IMR-90 (cell line): ENCODE results near the gene CAMTA1. TPM values are rescaled to one million over a fixed set of nuclear protein-coding genes. Genes with fewer than 3 reads are reported as not detected.

Source experiments
- ATAC-seq: fragments of 200-7000 bp; cut with Tn5 transposase; 2 replicates; pipeline ENCODE4 v1.9.1; 2020; ENCODE audit warnings: low read depth, mild to moderate bottlenecking, moderate library complexity
- BruUV-seq: library from RNA; stranded (reverse); fragments of 400-500 nt; replicated peaks from 2 replicates; lab custom pipeline; 2021; lab: Mats Ljungman, UMichigan
- CTCF ChIA-PET: fragments of 300-600 bp; formaldehyde crosslinking; extraction: SDS; loops from one replicate; lab custom pipeline; 2021; ENCODE audit warnings: antibody characterized with exemption; lab: Yijun Ruan, JAX
- POLR2A ChIA-PET: fragments of 300-600 bp; sonication (Branson Sonifier 250); formaldehyde crosslinking; loops from one replicate; lab custom pipeline; 2022; ENCODE audit warnings: antibody characterized with exemption; ENCODE audit not compliant: unreplicated experiment; lab: Charles Lee
- DNase-seq: peaks from one replicate; pipeline ENCODE4 v3.0.0; 2013
- H2AFZ ChIP-seq: replicated peaks from 2 replicates; pipeline ENCODE3; 2013; ENCODE audit warnings: low read length, mild to moderate bottlenecking; ENCODE audit not compliant: poor library complexity
- H2AK5ac ChIP-seq: 2 replicates; pipeline ENCODE4 v1.6.1; 2013; ENCODE audit warnings: low read depth, low read length, inconsistent platforms
- H2AK9ac ChIP-seq: replicated peaks from 2 replicates; pipeline ENCODE3; 2013; ENCODE audit warnings: mild to moderate bottlenecking, low read depth, low read length, moderate library complexity; ENCODE audit not compliant: poor library complexity
- H2BK120ac ChIP-seq: 2 replicates; pipeline ENCODE4 v1.6.1; 2013; ENCODE audit warnings: low read depth, low read length, inconsistent platforms
- H2BK15ac ChIP-seq: 3 replicates; pipeline ENCODE4 v1.6.1; 2013; ENCODE audit warnings: low read depth, low read length, inconsistent platforms
- H2BK20ac ChIP-seq: 2 replicates; pipeline ENCODE4 v1.6.1; 2013; ENCODE audit warnings: low read depth, mild to moderate bottlenecking, inconsistent platforms, low read length, moderate library complexity
- H2BK5ac ChIP-seq: 2 replicates; pipeline ENCODE4 v1.6.1; 2013; ENCODE audit warnings: mild to moderate bottlenecking, low read depth, low read length, inconsistent platforms; ENCODE audit not compliant: poor library complexity, severe bottlenecking
- H3K14ac ChIP-seq: replicated peaks from 2 replicates; pipeline ENCODE4 v1.6.1; 2013; ENCODE audit warnings: low read depth, low read length, inconsistent platforms
- H3K18ac ChIP-seq: 2 replicates; pipeline ENCODE4 v1.6.1; 2013; ENCODE audit warnings: low read depth, low read length, control low read depth
- H3K23ac ChIP-seq: 2 replicates; pipeline ENCODE4 v1.6.1; 2013; ENCODE audit warnings: low read depth, low read length, inconsistent platforms
- H3K27ac ChIP-seq: 2 replicates; pipeline ENCODE4 v1.5.1; 2013; ENCODE audit warnings: mild to moderate bottlenecking, control low read depth, low read length; ENCODE audit not compliant: insufficient read depth
- H3K27me3 ChIP-seq: 2 replicates; pipeline ENCODE4 v1.6.1; 2013; ENCODE audit warnings: low read length; ENCODE audit not compliant: control insufficient read depth, insufficient read depth
- H3K36me3 ChIP-seq: 2 replicates; pipeline ENCODE4 v1.6.1; 2013; ENCODE audit warnings: low read length, mixed read lengths; ENCODE audit not compliant: control insufficient read depth, insufficient read depth
- H3K4ac ChIP-seq: 2 replicates; pipeline ENCODE4 v1.6.1; 2013; ENCODE audit warnings: low read depth, low read length, inconsistent platforms
- H3K4me1 ChIP-seq: 2 replicates; pipeline ENCODE4 v1.6.1; 2013; ENCODE audit warnings: low read length, mixed read lengths; ENCODE audit not compliant: control insufficient read depth, insufficient read depth
- H3K4me2 ChIP-seq: 2 replicates; pipeline ENCODE4 v1.6.1; 2013; ENCODE audit warnings: low read depth, mild to moderate bottlenecking, control low read depth, low read length, moderate library complexity
- H3K4me3 ChIP-seq: 2 replicates; pipeline ENCODE4 v1.5.1; 2013; ENCODE audit warnings: low read depth, mild to moderate bottlenecking, control low read depth, low read length, moderate library complexity; ENCODE audit not compliant: insufficient read depth
- H3K56ac ChIP-seq: 2 replicates; pipeline ENCODE4 v1.6.1; 2013; ENCODE audit warnings: low read length, inconsistent platforms; ENCODE audit not compliant: insufficient read depth; ENCODE audit errors: extremely low read depth
- H3K79me1 ChIP-seq, 2 experiments: 2 replicates each; pipeline ENCODE4 v1.6.1; 2013; ENCODE audit warnings: low read length in 2 of 2, inconsistent platforms in 1 of 2, low read depth in 1 of 2
- H3K9ac ChIP-seq: 2 replicates; pipeline ENCODE4 v1.6.1; 2013; ENCODE audit warnings: low read depth, low read length, control low read depth
- H3K9me1 ChIP-seq: 2 replicates; pipeline ENCODE4 v1.6.1; 2013; ENCODE audit warnings: low read length, inconsistent platforms; ENCODE audit not compliant: insufficient read depth
- H3K9me3 ChIP-seq: 2 replicates; pipeline ENCODE4 v1.6.1; 2013; ENCODE audit warnings: low read length; ENCODE audit not compliant: control insufficient read depth, insufficient read depth
- H4K20me1 ChIP-seq: 2 replicates; pipeline ENCODE4 v1.6.1; 2013; ENCODE audit warnings: low read length, inconsistent platforms; ENCODE audit not compliant: insufficient read depth
- H4K5ac ChIP-seq: 2 replicates; pipeline ENCODE4 v1.6.1; 2013; ENCODE audit warnings: mild to moderate bottlenecking, low read depth, low read length, control low read depth
- H4K8ac ChIP-seq, 2 experiments: 2 replicates each; pipeline ENCODE4 v1.6.1; 2013; ENCODE audit warnings: low read depth in 2 of 2, low read length in 2 of 2, control low read depth in 1 of 2, inconsistent platforms in 1 of 2
- H4K91ac ChIP-seq: 2 replicates; pipeline ENCODE4 v1.6.1; 2013; ENCODE audit warnings: low read depth, low read length, inconsistent platforms; ENCODE audit not compliant: insufficient read depth
- FOS ChIP-seq: fragments of 150-350 bp; IDR thresholded peaks from 2 replicates; pipeline ENCODE4 v1.6.1; 2016; ENCODE audit warnings: low read depth, low read length
- MAFK ChIP-seq: IDR thresholded peaks from 2 replicates; pipeline ENCODE4 v1.6.1; 2012; ENCODE audit warnings: low read depth, low read length, improper control_type of control experiment
- MAZ ChIP-seq: IDR thresholded peaks from 2 replicates; pipeline ENCODE4 v1.6.1; 2012; ENCODE audit warnings: low read depth, mild to moderate bottlenecking, low read length, improper control_type of control experiment, moderate library complexity, borderline replicate concordance
- MXI1 ChIP-seq: IDR thresholded peaks from 2 replicates; pipeline ENCODE4 v1.6.1; 2012; ENCODE audit warnings: low read depth, mild to moderate bottlenecking, low read length, moderate library complexity, borderline replicate concordance
- NFE2L2 ChIP-seq: fragments of 150-350 bp; IDR thresholded peaks from 2 replicates; pipeline ENCODE4 v1.6.1; 2016; ENCODE audit warnings: low read depth, mild to moderate bottlenecking, low read length
- POLR2A ChIP-seq: IDR thresholded peaks from 2 replicates; pipeline ENCODE4 v1.6.1; 2012; ENCODE audit warnings: mild to moderate bottlenecking, low read depth, low read length
- RFX5 ChIP-seq: IDR thresholded peaks from 2 replicates; pipeline ENCODE4 v1.8.0; 2012; ENCODE audit warnings: low read depth, mild to moderate bottlenecking, low read length, moderate library complexity
- SMC3 ChIP-seq: fragments of 150-350 bp; IDR thresholded peaks from 2 replicates; pipeline ENCODE4 v1.6.1; 2016; ENCODE audit warnings: low read depth, mild to moderate bottlenecking, antibody characterized with exemption, low read length, moderate library complexity
- WGBS, 2 experiments: methylation state at CpG; one replicate each; pipeline versions ENCODE4 v1.1.5 to v1.1.7; 2013; ENCODE audit warnings: missing lambda C conversion rate in 2 of 2; ENCODE audit not compliant: insufficient read length in 1 of 2; ENCODE audit errors: extremely low coverage in 2 of 2; 5-methylcytosine and 5-hydroxymethylcytosine counted together
- dilution Hi-C: fragments of 300-500 bp; cut with HindIII; formaldehyde crosslinking; loops from one replicate; pipeline ENCODE4 v1.14.3; 2018; ENCODE audit warnings: low sequenced_read_pairs; ENCODE audit not compliant: unreplicated experiment
- in situ Hi-C: fragments of 300-500 bp; cut with MboI; formaldehyde crosslinking; loops from 3 replicates; pipeline ENCODE4 v1.14.3; 2019; ENCODE audit warnings: low sequenced_read_pairs, inconsistent platforms, mixed read lengths
- intact Hi-C: fragments of 100-400 bp; cut with micrococcal nuclease; formaldehyde crosslinking; loops from 2 replicates; pipeline ENCODE4 v1.10.0; 2022
- polyA plus RNA-seq, 3 experiments: library from polyadenylated mRNA; depleted of rRNA; stranded (reverse); fragments of >200 nt; gene quantifications; 2 replicates each; pipeline ENCODE4 v1.2.3, GENCODE V29; 2012; ENCODE audit warnings: low replicate concordance in 1 of 3
- total RNA-seq: library from RNA; depleted of rRNA; stranded (reverse); fragments of >200 nt; gene quantifications from 2 replicates; pipeline ENCODE4 v1.2.3, GENCODE V29; 2012

The CAMTA1 gene
- total and polyA plus RNA-seq, 2 of the 4 experiments (the other 2 are of a cell fraction): 35.5 to 74.3 TPM

GRCh38 chr1:7292036-7292681 lies 506.9 kb downstream of the CAMTA1 start (continued):
- TF ChIP-seq NFE2L2 (no peak), POLR2A (no peak)

GRCh38 chr1:7292714-7293419 lies 507.6 kb downstream of the CAMTA1 start:
- Histone ChIP-seq H3K36me3 (no peaks in the 10 kb centered on the region), H3K27me3 (no peaks in the 10 kb centered on the region), H3K4me1 (peaks cover 7% of the 10 kb centered on the region), H2BK5ac (no peak overlapping the region), H2BK15ac (no peak overlapping the region), H3K14ac (no peak overlapping the region), H3K4ac (peak overlapping the region; percentile 3; the same call in 1 of the 2 replicates), H4K5ac (no peak overlapping the region), H3K27ac (no peak overlapping the region), H2BK20ac (no peak overlapping the region), H2BK120ac (peak overlapping the region; percentile 48; the same call in 1 of the 2 replicates), H3K9me1 (peaks cover 10% of the 10 kb centered on the region; the same call in 1 of the 2 replicates), H4K8ac (peak overlapping the region in 1 of 2 experiments; percentile 4; a peak in 1 of 4 replicates), H3K23ac (no peak overlapping the region), H3K18ac (no peak overlapping the region), H4K91ac (no peak overlapping the region; the same call in 1 of the 2 replicates), H2AK5ac (peak overlapping the region; percentile 48; the same call in 1 of the 2 replicates), H2AK9ac (no peak overlapping the region), H3K56ac (no peak overlapping the region), H3K79me1 (no peaks in the 10 kb centered on the region), H3K4me2 (no peak overlapping the region), H2AFZ (peak overlapping the region; percentile 6), H3K9me3 (peaks cover 8% of the 10 kb centered on the region), H3K4me3 (no peak overlapping the region), H4K20me1 (no peaks in the 10 kb centered on the region), H3K9ac (no peak overlapping the region)
- DNase-seq (no peak), ATAC-seq (no peak)
- no peak for TF ChIP-seq RFX5
- TF ChIP-seq FOS: no peak
- TF ChIP-seq MXI1: no peak
- TF ChIP-seq MAFK: no peak
- no peak for TF ChIP-seq MAZ
- TF ChIP-seq NFE2L2: no peak
- TF ChIP-seq SMC3: no peak
- ChIA-PET CTCF (interaction anchor here (1.0 to 1.5 kb wide), 2 partner anchors 8 to 19 kb away, joined by 3 to 4 read pairs; no protein-coding TSS in a partner anchor), POLR2A (no interaction called here)
- dilution Hi-C loops: no loop called here
- 70% methylated on average over 5 of the region's 17 CpGs; no CpG with 5 or more reads in 1 of the 2 experiments for WGBS, 2 experiments
- intact Hi-C loops: loop anchor here (10.0 kb wide), 2 partner anchors 182 to 352 kb away; no protein-coding TSS in a partner anchor
- in situ Hi-C loops: no loop called here
- BruUV-seq: no TSS peak
